HEK293T (cell line): ENCODE measurements around the gene CELA2B.

Experiments
- ARNT ChIP-seq: fragments of 450-650 bp; IDR thresholded peaks from 2 replicates; pipeline ENCODE4 v1.6.1; 2017; ENCODE audit warnings: mild to moderate bottlenecking
- BHLHE40 ChIP-seq: fragments of 450-650 bp; IDR thresholded peaks from 2 replicates; pipeline ENCODE4 v1.6.1; 2016; ENCODE audit warnings: mild to moderate bottlenecking, moderate library complexity, borderline replicate concordance
- ELF4 ChIP-seq: fragments of 450-650 bp; IDR thresholded peaks from 2 replicates; pipeline ENCODE4 v1.6.1; 2017; ENCODE audit warnings: antibody characterized with exemption
- FOXA1 ChIP-seq: fragments of 450-650 bp; IDR thresholded peaks from 2 replicates; pipeline ENCODE4 v1.6.1; 2016; ENCODE audit warnings: mild to moderate bottlenecking
- FOXK2 ChIP-seq: fragments of 450-650 bp; IDR thresholded peaks from 2 replicates; pipeline ENCODE4 v1.6.1; 2016; ENCODE audit warnings: mild to moderate bottlenecking
- FOXM1 ChIP-seq: fragments of 450-650 bp; IDR thresholded peaks from 2 replicates; pipeline ENCODE4 v1.6.1; 2017; ENCODE audit warnings: mild to moderate bottlenecking, borderline replicate concordance
- L3MBTL2 ChIP-seq: fragments of 450-650 bp; conservative IDR thresholded peaks from 2 replicates; pipeline ENCODE4 v1.6.1; 2016; ENCODE audit warnings: mild to moderate bottlenecking
- LEF1 ChIP-seq: fragments of 450-650 bp; IDR thresholded peaks from 2 replicates; pipeline ENCODE4 v1.6.1; 2017; ENCODE audit warnings: mild to moderate bottlenecking, borderline replicate concordance
- NFRKB ChIP-seq: fragments of 450-650 bp; IDR thresholded peaks from 2 replicates; pipeline ENCODE4 v1.6.1; 2016; ENCODE audit warnings: mild to moderate bottlenecking, moderate library complexity
- PKNOX1 ChIP-seq: fragments of 450-650 bp; IDR thresholded peaks from 2 replicates; pipeline ENCODE4 v1.6.1; 2016
- SP1 ChIP-seq: fragments of 450-650 bp; IDR thresholded peaks from 2 replicates; pipeline ENCODE4 v1.6.1; 2017
- SUZ12 ChIP-seq: fragments of 450-650 bp; IDR thresholded peaks from 2 replicates; pipeline ENCODE4 v1.6.1; 2016; ENCODE audit warnings: mild to moderate bottlenecking
- TARDBP ChIP-seq: fragments of 450-650 bp; IDR thresholded peaks from 2 replicates; pipeline ENCODE4 v1.6.1; 2016
- ZNF384 ChIP-seq: fragments of 450-650 bp; IDR thresholded peaks from 2 replicates; pipeline ENCODE4 v1.6.1; 2016

GRCh38 chr1:15485636-15486035, 9.7 kb downstream of the CELA2B start:
- TF ChIP-seq SP1 (no peak), SUZ12 (no peak), FOXK2 (no peak), ZNF384 (no peak), PKNOX1 (no peak), FOXM1 (no peak), FOXA1 (no peak), ELF4 (no peak), BHLHE40 (no peak), NFRKB (no peak), LEF1 (no peak), TARDBP (no peak), ARNT (no peak), L3MBTL2 (no peak)
